H1 (cell line): ENCODE results near the gene HOXD11. TPM values are rescaled to one million over a fixed set of nuclear protein-coding genes. Genes with fewer than 3 reads are reported as not detected.

Experiments
- CTCF ChIA-PET: fragments of 300-600 bp; sonication (Branson Sonifier 250); formaldehyde crosslinking; loops from one replicate; lab custom pipeline; 2021; ENCODE audit not compliant: partially characterized antibody; lab: Charles Lee
- POLR2A ChIA-PET: fragments of 300-600 bp; sonication (Branson Sonifier 250); formaldehyde crosslinking; loops from one replicate; lab custom pipeline; 2021; ENCODE audit warnings: inconsistent platforms; ENCODE audit not compliant: partially characterized antibody; lab: Charles Lee
- DNase-seq, 2 experiments: peaks; one replicate each; pipeline versions ENCODE4 v3.0.0 to v3.0.0-alpha.2; 2010 to 2022; ENCODE audit warnings: low spot score in 2 of 2, low read depth in 1 of 2, mixed read lengths in 1 of 2
- FAIRE-seq: peaks from 2 replicates; lab custom pipeline; 2011; peaks lifted over from hg19 to GRCh38; lab: Jason Lieb, UNC
- H2AFZ ChIP-seq: 2 replicates; pipeline ENCODE4 v1.8.1; 2012; ENCODE audit warnings: low read length, inconsistent platforms
- H2AK5ac ChIP-seq: 2 replicates; pipeline ENCODE4 v1.6.1; 2013; ENCODE audit warnings: low read depth, low read length
- H2BK120ac ChIP-seq: replicated peaks from 2 replicates; pipeline ENCODE3; 2013; ENCODE audit warnings: low read depth, low read length, inconsistent platforms
- H2BK12ac ChIP-seq: 2 replicates; pipeline ENCODE4 v1.6.1; 2013; ENCODE audit warnings: low read depth, low read length
- H2BK15ac ChIP-seq: 2 replicates; pipeline ENCODE4 v1.6.1; 2013; ENCODE audit warnings: low read length
- H2BK20ac ChIP-seq: 2 replicates; pipeline ENCODE4 v1.6.1; 2013; ENCODE audit warnings: low read length
- H2BK5ac ChIP-seq: 2 replicates; pipeline ENCODE4 v1.6.1; 2013; ENCODE audit warnings: low read depth, low read length
- H3K14ac ChIP-seq: 2 replicates; pipeline ENCODE4 v1.6.1; 2013; ENCODE audit warnings: inconsistent platforms; ENCODE audit not compliant: insufficient read length
- H3K18ac ChIP-seq: 2 replicates; pipeline ENCODE4 v1.6.1; 2013; ENCODE audit warnings: low read length; ENCODE audit errors: extremely low read depth
- H3K23ac ChIP-seq: 2 replicates; pipeline ENCODE4 v1.6.1; 2013; ENCODE audit warnings: inconsistent platforms; ENCODE audit not compliant: insufficient read length
- H3K23me2 ChIP-seq: 2 replicates; pipeline ENCODE4 v1.6.1; 2013; ENCODE audit warnings: low read depth, low read length
- H3K27ac ChIP-seq: 2 replicates; pipeline ENCODE4 v1.6.1; 2011; ENCODE audit warnings: low read depth, low read length, inconsistent platforms
- H3K27me3 ChIP-seq, 4 experiments: replicated peaks in 1 of 4; 1 replicate in 1 of 4; 2 replicates in 3 of 4; pipeline versions ENCODE4 v1.6.1 to v1.8.1; 2011 to 2013; ENCODE audit warnings: low read length in 3 of 4, mild to moderate bottlenecking in 3 of 4, inconsistent platforms in 2 of 4, mixed read lengths in 2 of 4, moderate library complexity in 1 of 4; ENCODE audit not compliant: control insufficient read depth in 3 of 4, insufficient read depth in 3 of 4; ENCODE audit errors: extremely low read depth in 1 of 4
- H3K36me3 ChIP-seq, 4 experiments: 2 replicates each; pipeline versions ENCODE4 v1.6.1 to v1.8.1; 2011 to 2013; ENCODE audit warnings: mild to moderate bottlenecking in 4 of 4, low read length in 3 of 4, moderate library complexity in 2 of 4, control low read depth in 1 of 4, inconsistent platforms in 1 of 4; ENCODE audit not compliant: insufficient read depth in 4 of 4, control insufficient read depth in 2 of 4
- H3K4ac ChIP-seq: replicated peaks from 2 replicates; pipeline ENCODE3; 2013; ENCODE audit warnings: low read length, low read depth, mixed read lengths, inconsistent platforms; ENCODE audit not compliant: insufficient read length
- H3K4me1 ChIP-seq, 4 experiments: replicated peaks in 1 of 4; 1 replicate in 1 of 4; 2 replicates in 3 of 4; pipeline versions ENCODE4 v1.6.1 to v1.8.1; 2011 to 2013; ENCODE audit warnings: low read length in 3 of 4, inconsistent platforms in 2 of 4, mixed read lengths in 1 of 4; ENCODE audit not compliant: insufficient read depth in 4 of 4, control insufficient read depth in 3 of 4
- H3K4me2 ChIP-seq, 2 experiments: 2 replicates each; pipeline versions ENCODE4 v1.6.1 to v1.8.1; 2011 to 2013; ENCODE audit warnings: low read depth in 2 of 2, low read length in 2 of 2, control low read depth in 1 of 2, inconsistent platforms in 1 of 2, mild to moderate bottlenecking in 1 of 2; ENCODE audit not compliant: insufficient read depth in 1 of 2
- H3K4me3 ChIP-seq, 4 experiments: fragments of 200-600, 300-600 bp in 1 of 4; sonication (generic), shearing (Covaris generic), sonication (Bioruptor Twin) in 1 of 4; 2 replicates each; pipeline versions ENCODE4 v1.5.1 to v1.8.1; 2011 to 2016; ENCODE audit warnings: low read length in 4 of 4, low read depth in 3 of 4, control low read depth in 2 of 4, inconsistent platforms in 2 of 4, mild to moderate bottlenecking in 2 of 4, mixed read lengths in 1 of 4, moderate library complexity in 1 of 4; ENCODE audit not compliant: insufficient read depth in 2 of 4; ENCODE audit errors: extremely low read depth in 1 of 4
- H3K56ac ChIP-seq: replicated peaks from 2 replicates; pipeline ENCODE3; 2013; ENCODE audit warnings: low read depth, mild to moderate bottlenecking, mixed read lengths, low read length, inconsistent platforms; ENCODE audit not compliant: insufficient read length
- H3K79me1 ChIP-seq: 2 replicates; pipeline ENCODE4 v1.6.1; 2013; ENCODE audit warnings: low read depth, low read length, control low read depth
- H3K79me2 ChIP-seq, 2 experiments: 2 replicates each; pipeline versions ENCODE4 v1.6.1 to v1.8.1; 2012 to 2013; ENCODE audit warnings: low read length in 2 of 2, mild to moderate bottlenecking in 2 of 2, inconsistent platforms in 1 of 2; ENCODE audit not compliant: insufficient read depth in 2 of 2, control insufficient read depth in 1 of 2
- H3K9ac ChIP-seq, 4 experiments: replicated peaks in 1 of 4; 1 replicate in 1 of 4; 2 replicates in 3 of 4; pipeline versions ENCODE4 v1.6.1 to v1.8.1; 2011 to 2013; ENCODE audit warnings: low read depth in 3 of 4, low read length in 3 of 4, control low read depth in 2 of 4, mild to moderate bottlenecking in 2 of 4, moderate library complexity in 2 of 4, inconsistent platforms in 1 of 4; ENCODE audit errors: extremely low read depth in 1 of 4
- H3K9me3 ChIP-seq, 2 experiments: 2 replicates each; pipeline versions ENCODE4 v1.6.1 to v1.8.1; 2012 to 2013; ENCODE audit warnings: mild to moderate bottlenecking in 2 of 2, moderate library complexity in 2 of 2, control low read depth in 1 of 2, inconsistent platforms in 1 of 2, low read depth in 1 of 2, low read length in 1 of 2, mixed read lengths in 1 of 2; ENCODE audit not compliant: insufficient read depth in 2 of 2
- H4K20me1 ChIP-seq, 2 experiments: replicated peaks in 1 of 2; 2 replicates each; pipeline versions ENCODE3 to v1.8.1; 2011 to 2013; ENCODE audit warnings: inconsistent platforms in 2 of 2, low read length in 2 of 2, mild to moderate bottlenecking in 1 of 2; ENCODE audit not compliant: insufficient read depth in 2 of 2, control insufficient read depth in 1 of 2
- H4K5ac ChIP-seq: 2 replicates; pipeline ENCODE4 v1.6.1; 2013; ENCODE audit warnings: low read length, low read depth, mixed read lengths, inconsistent platforms; ENCODE audit not compliant: insufficient read length
- H4K8ac ChIP-seq: 2 replicates; pipeline ENCODE4 v1.8.0; 2013; ENCODE audit warnings: mild to moderate bottlenecking, moderate library complexity, low read length, inconsistent platforms; ENCODE audit not compliant: insufficient read depth; ENCODE audit errors: extremely low read depth
- H4K91ac ChIP-seq: replicated peaks from 2 replicates; pipeline ENCODE3; 2013; ENCODE audit warnings: low read length, mixed read lengths, inconsistent platforms; ENCODE audit not compliant: insufficient read length
- BCL11A ChIP-seq, 2 experiments: IDR thresholded peaks; one replicate each; pipeline ENCODE4 v1.6.1; 2011; ENCODE audit warnings: low read depth in 2 of 2, low read length in 2 of 2, mild to moderate bottlenecking in 2 of 2
- BRCA1 ChIP-seq: IDR thresholded peaks from 2 replicates; pipeline ENCODE4 v1.6.1; 2012; ENCODE audit warnings: low read depth, low read length, improper control_type of control experiment
- GABPA ChIP-seq: IDR thresholded peaks from 2 replicates; pipeline ENCODE4 v1.6.1; 2011; ENCODE audit warnings: mild to moderate bottlenecking, low read length, moderate library complexity, borderline replicate concordance; ENCODE audit not compliant: insufficient read depth
- NANOG ChIP-seq: IDR thresholded peaks from 2 replicates; pipeline ENCODE4 v1.6.1; 2011; ENCODE audit warnings: low read length, low read depth, mild to moderate bottlenecking, inconsistent platforms; ENCODE audit not compliant: insufficient read depth, poor library complexity, severe bottlenecking
- PHF8 ChIP-seq: fragments of 200-600 bp; sonication (generic); conservative IDR thresholded peaks from 2 replicates; pipeline ENCODE4 v1.7.1; 2012; ENCODE audit warnings: low read depth, mild to moderate bottlenecking, inconsistent platforms, low read length, moderate library complexity
- POU5F1 ChIP-seq: IDR thresholded peaks from 2 replicates; pipeline ENCODE4 v1.6.1; 2011; ENCODE audit warnings: low read depth, mild to moderate bottlenecking, low read length, moderate library complexity
- RNF2 ChIP-seq: fragments of 200-900, 300-1000 bp; sonication (generic); IDR thresholded peaks from 2 replicates; pipeline ENCODE4 v1.7.1; 2016; ENCODE audit warnings: borderline replicate concordance, low read depth, mild to moderate bottlenecking, antibody characterized with exemption, low read length; ENCODE audit not compliant: poor library complexity, severe bottlenecking; ENCODE audit errors: missing control alignments
- SIN3A ChIP-seq, 2 experiments: IDR thresholded peaks in 1 of 2; conservative IDR thresholded peaks in 1 of 2; 2 replicates each; pipeline ENCODE4 v1.6.1; 2011 to 2012; ENCODE audit warnings: low read length in 2 of 2, improper control_type of control experiment in 1 of 2, low read depth in 1 of 2, mild to moderate bottlenecking in 1 of 2
- SIRT6 ChIP-seq: IDR thresholded peaks from one replicate; pipeline ENCODE4 v1.7.1; 2012; ENCODE audit warnings: low read length, inconsistent platforms
- SIX5 ChIP-seq: IDR thresholded peaks from 2 replicates; pipeline ENCODE4 v1.6.1; 2011; ENCODE audit warnings: mild to moderate bottlenecking, low read depth, low read length
- SP1 ChIP-seq: IDR thresholded peaks from 2 replicates; pipeline ENCODE4 v1.6.1; 2011; ENCODE audit warnings: low read depth, low read length
- WGBS, 2 experiments: shearing (Covaris generic) in 1 of 2; methylation state at CpG; one replicate each; pipeline versions ENCODE4 v1.1.6 to v1.1.7; 2013 to 2015; ENCODE audit warnings: low lambda C conversion rate in 2 of 2, mixed read lengths in 2 of 2, inconsistent platforms in 1 of 2, low coverage in 1 of 2, missing lambda C conversion rate in 1 of 2; ENCODE audit not compliant: insufficient replicate concordance in 2 of 2, insufficient coverage in 1 of 2, insufficient read length in 1 of 2; ENCODE audit errors: extremely low coverage in 1 of 2, missing lambda C conversion rate in 1 of 2; 5-methylcytosine and 5-hydroxymethylcytosine counted together
- polyA plus RNA-seq, 7 experiments: library from polyadenylated mRNA; depleted of rRNA in 3 of 7; stranded (reverse) in 5 of 7; unstranded in 2 of 7; fragments of >200 nt in 5 of 7; fragments of 200-250 nt in 2 of 7; gene quantifications; 1 replicate in 5 of 7; 2 replicates in 1 of 7; 4 replicates in 1 of 7; pipeline versions ENCODE4 v1.2.1 to v1.2.3, GENCODE V29; 2011 to 2013; ENCODE audit warnings: missing spikeins in 2 of 7, mixed read lengths in 2 of 7
- total RNA-seq: library from RNA; stranded (reverse); fragmentation: NEBNext Ultra II Directional; extraction: Animal tissue kit (Norgen Biotek cat#: 25700); gene quantifications from 2 replicates; pipeline ENCODE4 v1.2.1, GENCODE V29; 2021

HOXD11 gene
- total and polyA plus RNA-seq, 2 of the 8 experiments (the other 6 are each of a cell fraction or from before 2014, with no cell fraction given), result not detected

DNA sequence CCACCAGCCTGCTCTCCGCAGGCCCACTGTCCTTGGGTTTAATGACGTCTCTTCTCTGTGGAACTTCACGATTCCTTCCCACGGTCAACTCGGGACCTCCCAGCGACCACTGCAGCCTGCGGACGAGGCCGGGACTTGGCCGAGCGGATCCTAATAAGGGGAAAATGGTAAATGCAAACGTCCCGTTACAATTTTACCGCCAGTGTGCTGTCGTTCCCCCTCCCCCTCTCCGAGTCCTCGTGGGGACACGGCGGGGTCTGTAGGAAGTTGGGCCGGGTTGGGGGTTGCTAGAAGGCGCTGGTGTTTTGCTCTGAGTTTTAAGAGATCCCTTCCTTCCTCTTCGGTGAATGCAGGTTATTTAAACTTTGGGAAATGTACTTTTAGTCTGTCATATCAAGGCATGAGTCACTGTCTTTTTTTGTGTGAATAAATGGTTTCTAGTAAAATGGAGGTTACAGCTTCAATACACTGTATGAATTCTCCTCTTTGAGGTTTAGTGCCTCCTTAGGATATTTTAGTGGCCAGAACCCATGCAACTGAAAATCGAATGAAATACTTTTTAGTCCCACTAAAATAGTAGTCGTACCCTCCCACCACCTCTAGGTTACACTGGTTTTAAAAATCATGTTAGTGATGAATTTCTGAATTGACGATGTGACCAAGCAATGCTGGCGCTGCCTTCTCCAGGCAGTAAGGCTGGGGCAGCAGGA lies 2.3 kb downstream of the HOXD11 start:
- Histone ChIP-seq H3K4ac (no peak overlapping the region), H4K8ac (no peak overlapping the region), H3K23me2 (0 out of 2 replicates have a peak, but pooled peaks cover 2% of the 10 kb centered on the region), H3K4me2 (no peak overlapping the region), H3K18ac (no peak overlapping the region), H2BK12ac (no peak overlapping the region), H3K79me2 (no peaks in the 10 kb centered on the region), H3K56ac (no peak overlapping the region), H2AFZ (no peak overlapping the region), H3K23ac (no peak overlapping the region), H3K4me1 (peaks cover 0 to 20% (median 9%) of the 10 kb centered on the region in 4 experiments; a peak in 5 of 7 replicates), H3K9ac (no peak overlapping the region), H4K5ac (no peak overlapping the region), H3K27me3 (peaks cover 98 to 99% (median 98%) of the 10 kb centered on the region in 4 experiments), H3K79me1 (no peaks in the 10 kb centered on the region), H4K91ac (no peak overlapping the region), H3K14ac (no peak overlapping the region), H2BK15ac (no peak overlapping the region), H3K9me3 (no peaks in the 10 kb centered on the region), H3K4me3 (no peak overlapping the region), H2BK5ac (no peak overlapping the region), H4K20me1 (peaks cover 17 to 38% of the 10 kb centered on the region in 2 experiments), H3K27ac (no peak overlapping the region), H2AK5ac (no peak overlapping the region), H2BK120ac (no peak overlapping the region), H2BK20ac (no peak overlapping the region), H3K36me3 (peaks cover 0 to 8% (median 0%) of the 10 kb centered on the region in 4 experiments; a peak in 1 of 8 replicates)
- 15% methylated on average over 26 of the region's 26 CpGs; no CpG with 5 or more reads in 1 of the 2 experiments for WGBS, 2 experiments
- DNase-seq (peak in 1 of 2 experiments; percentile 45), FAIRE-seq (no peak)
- CTCF ChIA-PET, result interaction anchor here (1.3 to 5.4 kb wide), 9 partner anchors 13 to 32 kb away, joined by 4 to 42 read pairs (median 13); partner anchors contain the start of genes EVX2 and HOXD9
- POLR2A ChIA-PET, result no interaction called here
- TF ChIP-seq PHF8, result no peak
- TF ChIP-seq BRCA1, result no peak
- no peak for TF ChIP-seq SIN3A (conservative IDR thresholded peaks at IDR 0.05 in 1 of 2, IDR thresholded peaks at IDR 0.05 in 1 of 2; ENCODE audit: low read depth in 1 of 2, low read length in 2 of 2)
- TF ChIP-seq SIRT6, result no peak
- peak; percentile 97 for TF ChIP-seq RNF2
- no peak for TF ChIP-seq GABPA
- TF ChIP-seq POU5F1, result no peak
- no peak for TF ChIP-seq BCL11A (IDR thresholded peaks at IDR 0.05; ENCODE audit: low read depth in 2 of 2, low read length in 2 of 2)
- no peak for TF ChIP-seq SIX5
- no peak for TF ChIP-seq NANOG
- TF ChIP-seq SP1, result no peak
